SHP77 (cell line): ENCODE data around the gene FOXD2.

Source experiments
- DNase-seq, 2 experiments: peaks; one replicate each; lab custom pipeline; 2025; lab: John Stamatoyannopoulos, UW

Gene FOXD2

DNA sequence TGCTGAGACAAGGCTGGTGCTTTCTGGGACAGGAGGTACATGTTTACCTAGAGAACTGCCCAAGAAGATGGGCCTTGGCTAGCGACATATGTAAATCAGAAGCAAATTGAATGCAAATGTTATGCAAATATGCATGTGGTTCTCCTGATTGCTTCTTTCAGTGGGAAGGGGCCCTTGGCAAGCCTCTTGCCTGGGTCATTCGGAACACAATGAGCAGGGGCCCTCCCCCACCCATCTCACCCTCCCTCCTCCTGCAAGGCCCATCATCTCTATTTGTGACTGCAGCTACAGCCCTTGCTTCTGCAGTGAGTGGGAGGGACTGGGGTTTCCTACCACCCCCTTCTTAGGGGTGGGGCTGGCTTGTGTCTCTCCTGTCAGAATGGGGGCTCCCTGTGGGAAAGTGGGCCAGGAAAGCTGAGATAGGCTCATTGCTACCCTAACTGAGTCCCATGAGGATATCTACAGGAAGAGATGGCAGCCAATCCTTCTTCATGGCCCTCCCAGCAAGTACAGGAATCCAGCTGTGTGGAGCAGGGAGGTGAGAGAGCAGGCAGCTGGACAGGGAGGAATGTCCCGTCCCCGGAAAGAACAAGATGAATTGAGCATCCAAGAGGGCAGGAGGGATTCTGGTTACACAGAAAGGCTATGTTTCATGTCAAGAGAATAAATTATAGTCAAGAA, 31.0 kb downstream of the FOXD2 start:
- no peak for DNase-seq

DNA sequence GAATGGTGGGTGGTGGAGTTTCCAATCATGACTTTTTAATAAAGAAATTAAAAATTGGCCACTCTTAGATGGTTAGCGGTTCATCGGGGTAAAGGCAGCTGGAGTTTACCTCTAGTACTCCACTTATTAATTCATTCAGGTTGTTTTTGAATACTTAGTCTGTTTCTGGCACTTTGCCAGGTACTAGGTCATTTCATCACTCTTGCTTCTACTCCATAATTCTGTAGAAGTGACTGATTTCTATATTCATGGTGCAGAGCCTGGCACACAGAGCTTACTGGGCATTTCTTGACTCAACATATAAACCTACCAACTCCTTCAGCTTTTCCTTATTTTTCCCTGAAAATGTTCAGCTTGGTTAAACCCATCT, 31.5 kb downstream of the FOXD2 start:
- DNase-seq: no peak

DNA sequence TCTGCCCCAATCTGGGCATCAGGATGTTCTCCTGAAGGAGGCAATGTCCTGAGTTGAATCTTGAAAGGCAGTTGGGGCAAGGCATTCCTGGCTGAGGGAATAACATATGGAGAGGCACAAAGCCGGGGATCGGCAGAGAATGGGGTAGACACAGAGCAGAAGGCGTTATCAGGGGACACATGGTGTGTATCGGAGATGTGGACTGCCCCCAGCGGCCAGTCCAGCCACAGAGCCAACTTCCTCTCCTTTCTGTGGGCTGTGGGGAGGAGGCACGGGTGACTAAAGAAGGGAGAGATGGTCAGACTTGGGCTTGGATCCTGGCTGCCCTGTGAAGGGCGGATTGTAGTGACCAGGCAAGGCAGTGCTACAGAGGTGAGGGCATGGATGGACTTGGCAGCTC, 32.1 kb downstream of the FOXD2 start:
- no peak for DNase-seq

DNA sequence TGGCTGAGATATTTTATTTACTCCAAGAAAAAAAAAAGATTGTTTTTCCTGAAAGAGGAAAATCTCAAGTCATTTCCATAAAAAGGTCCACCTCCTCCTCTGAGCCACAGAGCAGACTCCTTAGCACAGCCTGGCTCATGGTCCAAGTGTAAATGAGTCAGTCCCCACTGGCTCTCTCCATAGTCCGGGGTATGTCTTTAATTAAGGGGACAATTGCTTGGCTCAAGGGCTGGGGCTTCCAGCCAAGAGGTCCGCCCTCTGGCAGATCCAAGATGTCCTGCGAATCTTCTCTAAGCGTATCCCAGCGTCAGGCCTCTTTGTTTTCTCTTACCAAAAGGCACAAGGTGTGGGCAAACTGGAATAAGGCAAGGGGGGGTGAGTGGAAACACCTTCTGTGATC, 33.3 kb downstream of the FOXD2 start:
- DNase-seq: no peak

DNA sequence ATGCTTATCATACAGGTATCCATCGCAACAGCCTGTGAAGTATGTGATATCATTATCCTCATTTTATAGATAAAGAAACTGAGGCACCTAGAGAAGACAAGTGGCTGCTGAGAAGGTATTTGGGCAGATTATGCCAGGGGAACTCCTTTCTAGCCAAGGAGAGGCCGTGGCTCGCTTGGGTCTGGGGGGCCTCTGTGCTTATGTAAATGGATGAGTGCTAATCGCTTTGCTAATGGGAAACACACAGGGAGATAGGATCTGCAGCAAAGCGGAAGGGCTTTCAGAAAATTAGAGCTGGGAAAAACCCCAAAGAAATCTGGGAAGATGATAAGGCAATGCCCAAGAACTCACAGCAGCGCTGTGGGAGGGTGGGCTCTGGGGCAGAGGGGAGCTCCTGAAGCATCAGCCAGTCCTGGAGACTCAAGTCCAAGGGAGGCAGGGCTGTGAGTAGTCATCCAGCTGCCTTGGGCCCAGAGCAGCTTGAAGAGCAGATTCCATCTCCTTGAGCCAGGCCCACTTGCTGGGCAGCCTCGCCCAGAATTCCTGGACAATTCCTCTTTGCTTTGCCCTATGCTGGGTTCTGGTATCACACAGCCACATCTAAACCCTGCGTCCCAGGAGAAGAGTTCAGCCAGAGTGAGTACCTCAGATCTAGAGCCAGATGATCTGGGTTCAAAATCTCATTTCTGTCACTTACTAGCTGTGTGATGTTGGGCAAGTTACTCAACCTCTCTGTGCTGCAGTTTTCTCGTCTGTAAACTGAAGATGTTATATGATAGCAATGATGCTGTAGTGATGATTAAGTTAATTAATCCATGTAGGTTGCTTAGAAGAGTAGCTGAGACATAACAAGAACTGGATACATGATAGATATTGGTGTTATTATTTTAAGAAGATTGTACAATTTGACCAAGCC, 36.7 kb downstream of the FOXD2 start:
- no peak for DNase-seq

DNA sequence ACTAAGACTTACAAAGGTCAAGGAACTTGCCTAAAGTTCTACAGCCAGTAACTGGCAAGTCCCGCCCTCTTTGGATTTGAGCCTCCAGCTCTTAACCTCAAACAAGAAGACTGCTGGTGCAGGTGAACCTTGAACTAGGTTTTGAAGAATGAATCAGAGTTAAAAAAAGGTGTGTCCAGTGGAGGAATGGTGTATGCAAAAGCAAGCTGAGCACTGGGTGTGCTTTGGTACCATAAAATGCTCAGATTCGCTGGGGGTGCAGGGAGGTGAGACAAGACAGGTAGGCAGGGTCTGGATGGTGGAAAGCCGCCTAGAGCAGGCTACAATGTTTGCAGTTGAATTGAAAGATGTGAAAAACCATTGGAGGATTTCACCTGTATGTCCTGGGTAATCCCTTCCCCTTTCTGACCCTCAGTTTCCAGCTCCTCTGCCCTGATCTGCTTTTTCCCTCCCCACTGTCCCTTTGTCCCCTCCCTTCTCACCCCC, 39.8 kb downstream of the FOXD2 start:
- DNase-seq: no peak

DNA sequence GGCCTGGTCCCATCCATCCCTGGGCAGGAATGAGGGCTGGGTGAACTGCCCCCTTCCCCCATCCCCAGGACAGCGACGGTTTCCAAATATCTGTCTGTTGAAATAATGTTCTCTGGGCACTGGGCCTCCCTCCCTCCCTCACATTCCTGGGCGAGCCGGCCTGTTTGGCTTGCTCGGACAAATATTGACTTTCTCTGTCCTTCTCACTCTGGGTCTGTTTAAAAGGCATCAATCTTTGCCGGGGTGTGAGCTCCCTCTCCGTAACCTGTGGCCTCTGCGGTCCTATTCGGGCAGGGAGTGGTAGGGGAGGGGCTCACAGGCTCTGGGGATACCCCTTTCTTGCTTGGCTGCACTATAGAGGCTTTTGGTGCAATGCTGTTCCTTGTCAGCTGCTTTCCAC, 40.2 kb downstream of the FOXD2 start:
- DNase-seq: no peak

DNA sequence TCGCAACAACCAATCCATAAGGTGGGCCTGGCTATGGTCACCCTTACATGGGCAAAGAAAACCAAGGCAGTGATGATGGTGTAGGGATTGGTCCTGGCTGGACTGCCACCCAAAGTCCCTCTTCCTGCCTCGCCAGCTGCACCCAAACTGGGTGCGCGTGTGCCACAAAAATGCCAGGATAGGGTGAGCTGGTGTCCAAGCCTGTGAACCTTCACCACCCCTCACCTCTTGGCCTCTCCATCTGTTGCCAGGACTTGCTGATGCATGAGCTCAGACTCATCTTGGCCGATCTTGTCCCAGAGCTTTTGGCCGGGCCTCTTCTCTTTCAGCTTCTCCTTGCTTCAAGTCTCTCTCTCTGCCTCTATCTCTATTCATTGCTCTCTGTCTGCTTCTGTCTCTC, 41.8 kb downstream of the FOXD2 start:
- no peak for DNase-seq

DNA sequence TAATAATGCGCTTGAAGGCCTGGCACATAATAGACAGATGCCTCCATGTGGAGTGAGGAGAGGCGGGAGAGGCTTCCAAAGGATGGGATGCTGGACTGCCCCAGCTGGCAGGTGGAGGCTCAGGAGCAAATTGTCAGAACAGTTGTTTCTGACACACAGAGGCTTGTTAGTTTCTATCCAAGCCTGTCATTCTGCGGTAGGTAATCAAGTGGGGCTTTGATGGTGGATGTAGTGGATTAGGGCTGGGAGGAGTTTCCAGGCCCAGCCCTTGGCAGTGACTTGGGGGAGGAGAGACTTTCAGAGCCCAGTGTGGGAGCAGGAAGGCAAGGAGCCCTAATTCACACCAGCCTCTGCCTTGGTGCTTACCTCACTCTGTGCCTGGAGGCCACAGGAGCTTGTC, 44.1 kb downstream of the FOXD2 start:
- DNase-seq: no peak

DNA sequence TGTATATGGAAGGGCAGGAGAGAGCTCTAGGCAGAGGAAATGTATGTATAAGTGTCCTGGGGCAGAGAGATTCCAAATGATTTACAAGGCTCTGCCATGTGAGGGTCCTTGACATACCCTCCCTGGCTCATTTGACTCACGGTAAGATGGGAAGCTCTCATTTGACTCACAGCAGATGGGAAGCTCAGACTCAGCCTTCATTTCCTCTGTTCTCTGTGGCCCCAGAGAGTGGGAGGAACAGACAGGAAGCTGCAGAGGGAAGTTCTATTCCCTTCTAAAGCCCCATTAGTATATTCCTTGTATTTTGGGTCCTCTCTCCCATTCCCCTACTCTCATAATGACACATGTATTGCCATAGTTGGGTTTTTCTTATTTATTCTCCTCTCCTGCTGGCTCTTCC, 44.9 kb downstream of the FOXD2 start:
- DNase-seq: no peak

DNA sequence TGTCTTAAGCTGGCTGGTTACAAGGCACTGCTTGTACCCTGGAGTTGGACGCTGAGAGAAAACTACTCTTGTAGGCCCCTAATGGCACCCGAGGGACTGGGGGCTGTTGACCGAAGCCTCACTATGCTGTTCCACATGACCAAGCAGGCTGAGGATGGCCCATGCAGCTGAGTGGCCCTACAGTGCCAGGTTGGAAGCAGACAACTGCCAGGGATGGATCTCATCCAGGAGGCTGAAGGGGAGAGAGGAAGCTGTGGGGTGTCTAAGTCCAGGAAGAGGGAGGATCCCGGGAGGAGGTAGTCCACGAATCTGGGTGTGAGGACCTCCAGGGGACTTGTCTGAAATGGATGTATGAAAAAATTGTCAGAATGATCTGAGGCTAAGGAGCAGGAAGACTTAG, 45.8 kb downstream of the FOXD2 start:
- DNase-seq: no peak

DNA sequence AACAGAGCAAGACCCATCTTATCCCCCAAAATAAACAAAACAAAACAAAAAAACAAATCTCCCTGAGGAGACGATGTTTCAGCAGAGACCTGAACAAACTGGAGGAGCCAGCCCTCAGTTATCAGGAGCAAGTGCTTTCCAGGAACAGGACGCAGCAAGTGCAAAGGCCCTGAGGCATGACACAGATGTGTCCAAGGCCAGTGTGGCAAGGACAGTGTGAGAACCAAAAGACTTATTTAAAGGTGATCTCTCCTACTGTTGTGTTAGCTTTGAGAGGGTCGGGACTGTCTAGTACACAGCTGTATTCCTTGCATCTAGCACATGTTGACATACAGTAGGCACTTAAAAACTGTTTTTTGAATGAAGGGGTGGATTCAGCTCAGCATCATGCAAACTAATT, 48.0 kb downstream of the FOXD2 start:
- no peak for DNase-seq

DNA sequence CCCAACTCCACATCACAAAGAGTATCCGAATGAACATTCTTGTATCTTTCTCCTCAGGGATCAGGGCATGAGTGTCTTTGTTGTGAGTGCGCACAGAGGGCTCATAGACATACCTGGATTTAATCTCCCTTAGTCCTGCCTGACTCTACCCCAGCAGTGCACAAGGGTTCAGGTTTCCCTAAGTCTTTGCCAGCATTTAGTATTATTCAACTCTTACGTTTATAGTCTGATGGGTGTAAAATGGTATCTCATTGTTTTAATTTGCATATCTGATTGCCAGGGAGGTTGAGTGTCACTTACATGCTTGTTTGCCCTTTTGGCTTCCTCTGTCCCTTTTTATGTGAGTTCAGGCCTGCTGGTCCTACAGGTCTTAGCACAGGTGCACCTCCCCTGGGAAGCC, 49.5 kb downstream of the FOXD2 start:
- no peak for DNase-seq

DNA sequence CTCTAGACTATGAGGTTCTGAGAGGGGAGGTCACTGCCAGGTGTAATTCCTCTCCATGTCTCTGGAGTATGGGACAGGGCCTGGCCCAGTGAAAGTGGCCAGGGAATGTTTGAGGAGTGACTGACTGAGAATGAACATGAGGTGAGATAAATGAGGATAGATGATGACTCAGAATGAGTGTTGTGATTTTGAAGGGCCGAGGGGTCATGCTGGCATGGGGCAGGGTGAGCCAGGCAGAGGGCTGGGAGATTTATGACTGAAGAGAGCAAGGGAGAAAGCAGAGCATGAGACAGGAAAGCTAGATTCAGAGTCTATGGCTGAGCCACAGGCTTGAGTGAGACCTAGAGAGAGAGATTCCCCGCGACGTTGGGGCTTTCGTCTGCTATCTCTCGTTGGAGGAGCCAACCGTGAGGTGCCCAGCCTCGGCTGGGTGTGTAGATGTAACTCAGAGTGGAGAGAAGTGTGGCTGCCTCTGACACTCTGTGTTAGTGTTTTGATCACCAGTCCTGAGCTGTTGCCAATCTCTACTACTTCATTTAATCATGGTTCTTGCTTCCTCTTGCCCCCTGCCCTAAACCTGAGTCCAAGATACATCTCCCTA, 50.1 kb downstream of the FOXD2 start:
- DNase-seq: no peak
